Body of pancreas (tissue), 4 donors: ENCODE data around the gene POLR1B. TPM values are rescaled to one million over a fixed set of nuclear protein-coding genes. Genes with fewer than 3 reads are reported as not detected.
A peak's percentile ranks its signal among the peaks of the same experiment; 100 is the strongest.
"Not testable (repeated sequence)": the region's sequence is repeated elsewhere in the genome, so short reads cannot be mapped to it uniquely, and the experiment has no call there.

ENCODE experiments used
- ATAC-seq: fragments of 150-250 bp; one replicate; pipeline ENCODE4 v1.9.1; 2016
- DNase-seq, 4 donors: peaks; one replicate each; pipeline ENCODE4 v3.0.0-alpha.2; 2019
- H3K27ac ChIP-seq, 4 donors: fragments of 200-600 bp; sonication (generic); 1 replicate in 3 of 4; 2 replicates in 1 of 4; pipeline versions ENCODE4 v1.5.1 to v1.6.1; 2016 to 2019; ENCODE audit warnings: mild to moderate bottlenecking in 1 of 4, mixed read lengths in 1 of 4, moderate library complexity in 1 of 4
- H3K27me3 ChIP-seq, 2 donors: fragments of 200-600 bp; sonication (generic); one replicate each; pipeline ENCODE4 v1.6.0; 2016; ENCODE audit warnings: mild to moderate bottlenecking in 1 of 2
- H3K36me3 ChIP-seq, 2 donors: fragments of 200-600 bp; sonication (generic); replicated peaks in 1 of 2; 2 replicates each; pipeline ENCODE4 v1.5.1; 2016; ENCODE audit warnings: low read depth in 2 of 2; ENCODE audit not compliant: insufficient read depth in 1 of 2
- H3K4me1 ChIP-seq: fragments of 200-600 bp; sonication (generic); one replicate; pipeline ENCODE4 v1.6.0; 2016
- H3K4me3 ChIP-seq, 2 donors: fragments of 200-600 bp; sonication (generic); 1 replicate in 1 of 2; 2 replicates in 1 of 2; pipeline ENCODE4 v1.5.1; 2016 to 2019
- H3K9me3 ChIP-seq, 3 donors: fragments of 200-600 bp; sonication (generic); 1 replicate in 2 of 3; 2 replicates in 1 of 3; pipeline ENCODE4 v1.5.1; 2016
- POLR2A ChIP-seq, 3 donors: fragments of 450-650 bp; IDR thresholded peaks; one replicate each; pipeline ENCODE4 v1.6.1; 2016; ENCODE audit warnings: antibody characterized with exemption in 3 of 3, mild to moderate bottlenecking in 2 of 3
- WGBS, 2 donors: methylation state at CpG; one replicate each; pipeline ENCODE4 v1.1.5; 2017; 5-methylcytosine and 5-hydroxymethylcytosine counted together
- intact Hi-C: fragments of 100-400 bp; cut with DNase I; formaldehyde crosslinking; loops from one replicate; pipeline ENCODE4 v1.15.1; 2023
- total RNA-seq, 2 donors: library from RNA; depleted of rRNA; stranded (reverse); fragments of >200 nt; gene quantifications; one replicate each; pipeline ENCODE4 v1.1.0, GENCODE V29; 2016
- TF ChIP-seq, protein P1 (sequence below), 7 experiments: fragments of 450-650 bp in 4 of 7; fragments of 200-600 bp in 3 of 7; sonication (generic) in 3 of 7; IDR thresholded peaks; one replicate each; pipeline ENCODE4 v1.5.1; 2016 to 2019; ENCODE audit warnings: antibody characterized with exemption in 7 of 7

The POLR1B gene
- total RNA-seq, 2 donors from 2014 or later, result 10.6 to 31.6 TPM

DNA sequence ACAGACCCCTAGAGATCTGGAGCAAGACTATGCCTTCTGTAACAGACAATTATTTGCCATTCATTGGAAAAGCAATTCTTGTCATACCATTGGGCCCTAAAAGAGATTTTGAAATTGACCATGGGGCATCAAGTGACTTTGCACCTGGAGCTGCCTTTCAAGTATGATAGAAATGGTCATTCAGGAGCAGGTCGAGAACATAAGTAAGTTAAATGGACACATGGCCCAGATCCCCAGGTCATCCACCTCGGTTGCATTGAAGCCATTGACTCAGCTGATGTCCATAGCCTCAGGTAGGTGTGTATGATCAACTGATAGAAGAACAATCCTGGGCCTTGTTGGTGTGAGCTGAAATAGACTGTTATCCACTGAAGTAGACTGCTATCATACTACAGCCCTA, 61.5 kb downstream of the POLR1B start:
- TF ChIP-seq POLR2A (IDR thresholded peaks at IDR 0.05), result no peak
- TF ChIP-seq, protein P1, sequence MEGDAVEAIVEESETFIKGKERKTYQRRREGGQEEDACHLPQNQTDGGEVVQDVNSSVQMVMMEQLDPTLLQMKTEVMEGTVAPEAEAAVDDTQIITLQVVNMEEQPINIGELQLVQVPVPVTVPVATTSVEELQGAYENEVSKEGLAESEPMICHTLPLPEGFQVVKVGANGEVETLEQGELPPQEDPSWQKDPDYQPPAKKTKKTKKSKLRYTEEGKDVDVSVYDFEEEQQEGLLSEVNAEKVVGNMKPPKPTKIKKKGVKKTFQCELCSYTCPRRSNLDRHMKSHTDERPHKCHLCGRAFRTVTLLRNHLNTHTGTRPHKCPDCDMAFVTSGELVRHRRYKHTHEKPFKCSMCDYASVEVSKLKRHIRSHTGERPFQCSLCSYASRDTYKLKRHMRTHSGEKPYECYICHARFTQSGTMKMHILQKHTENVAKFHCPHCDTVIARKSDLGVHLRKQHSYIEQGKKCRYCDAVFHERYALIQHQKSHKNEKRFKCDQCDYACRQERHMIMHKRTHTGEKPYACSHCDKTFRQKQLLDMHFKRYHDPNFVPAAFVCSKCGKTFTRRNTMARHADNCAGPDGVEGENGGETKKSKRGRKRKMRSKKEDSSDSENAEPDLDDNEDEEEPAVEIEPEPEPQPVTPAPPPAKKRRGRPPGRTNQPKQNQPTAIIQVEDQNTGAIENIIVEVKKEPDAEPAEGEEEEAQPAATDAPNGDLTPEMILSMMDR (IDR thresholded peaks at IDR 0.05), result no peak
- H3K27me3 ChIP-seq, result no peaks in the 10 kb centered on the region
- H3K4me3 ChIP-seq, result no peak overlapping the region
- peaks cover 19% of the 10 kb centered on the region for H3K4me1 ChIP-seq
- no peak for DNase-seq
- no peaks in the 10 kb centered on the region for H3K36me3 ChIP-seq
- WGBS, 2 donors, result 74 to 86% methylated on average over 1 to 2 of the region's 2 CpGs
- H3K27ac ChIP-seq, result no peak overlapping the region
- no peaks in the 10 kb centered on the region for H3K9me3 ChIP-seq
- ATAC-seq, result no peak
- intact Hi-C loops, result no loop called here

GRCh38 chr2:112604952-112605351, 62.7 kb downstream of the POLR1B start:
- H3K27ac ChIP-seq, result no peak overlapping the region
- peaks cover 14% of the 10 kb centered on the region for H3K4me1 ChIP-seq
- no peaks in the 10 kb centered on the region for H3K36me3 ChIP-seq
- H3K27me3 ChIP-seq, result no peaks in the 10 kb centered on the region
- 77 to 78% methylated on average over 4 of the region's 4 CpGs for WGBS, 2 donors
- DNase-seq (no peak), ATAC-seq (no peak)
- TF ChIP-seq POLR2A (IDR thresholded peaks at IDR 0.05), result no peak
- intact Hi-C loops, result no loop called here
- H3K9me3 ChIP-seq, result no peaks in the 10 kb centered on the region
- H3K4me3 ChIP-seq, result no peak overlapping the region

DNA sequence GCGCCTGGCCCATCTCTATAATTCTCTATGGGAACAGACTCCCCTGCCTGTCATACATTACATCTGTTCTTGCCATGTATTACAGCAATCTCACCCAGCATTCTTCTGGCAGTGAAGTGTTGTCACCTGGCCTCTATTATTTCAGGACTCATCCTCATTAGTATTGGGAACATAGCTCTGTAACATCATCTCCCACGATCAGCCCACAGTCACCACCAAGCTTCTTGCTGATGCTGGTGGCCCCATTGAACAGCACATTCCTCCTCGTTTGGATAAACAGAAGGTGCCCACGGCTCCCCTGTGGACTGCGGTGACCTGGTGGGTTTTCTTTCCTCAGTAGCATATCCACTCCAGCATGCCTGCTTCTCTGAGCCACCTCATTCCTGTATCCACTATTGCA, 63.7 kb downstream of the POLR1B start:
- H3K4me1 ChIP-seq, result peaks cover 8% of the 10 kb centered on the region
- intact Hi-C loops, result no loop called here
- WGBS, 2 donors, result 80 to 96% methylated on average over 5 of the region's 5 CpGs
- H3K36me3 ChIP-seq, result no peaks in the 10 kb centered on the region
- no peak overlapping the region for H3K4me3 ChIP-seq
- H3K27ac ChIP-seq, result no peak overlapping the region
- DNase-seq (no peak), ATAC-seq (no peak)
- TF ChIP-seq, protein P1 (IDR thresholded peaks at IDR 0.05), result no peak
- TF ChIP-seq POLR2A (IDR thresholded peaks at IDR 0.05), result no peak
- no peaks in the 10 kb centered on the region for H3K9me3 ChIP-seq
- H3K27me3 ChIP-seq, result no peaks in the 10 kb centered on the region

DNA sequence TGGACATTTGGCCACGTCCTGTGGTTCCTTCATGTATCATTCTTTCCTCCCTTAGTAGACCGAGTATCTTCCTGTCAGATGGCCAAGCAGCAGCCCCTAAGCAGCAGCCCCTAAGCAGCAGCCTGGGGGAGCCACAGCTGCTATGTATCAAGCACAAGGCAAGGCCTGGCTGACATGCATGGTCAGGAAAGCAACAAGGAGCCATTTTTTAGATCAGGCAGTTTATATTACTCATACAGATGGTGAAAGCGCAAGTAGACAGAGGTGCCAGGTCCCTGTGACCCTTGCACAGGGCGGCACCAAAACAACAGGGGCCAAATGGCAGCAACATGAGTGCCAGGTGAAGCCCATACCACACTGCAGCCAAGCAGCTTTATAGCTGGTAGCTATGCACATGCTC, 64.3 kb downstream of the POLR1B start:
- intact Hi-C loops, result no loop called here
- Histone ChIP-seq H3K4me1 (peaks cover 8% of the 10 kb centered on the region), H3K36me3 (no peaks in the 10 kb centered on the region), H3K9me3 (no peaks in the 10 kb centered on the region), H3K27me3 (no peaks in the 10 kb centered on the region), H3K27ac (no peak overlapping the region), H3K4me3 (no peak overlapping the region)
- DNase-seq (no peak), ATAC-seq (no peak)
- 74 to 92% methylated on average over 4 of the region's 4 CpGs for WGBS, 2 donors
- no peak for TF ChIP-seq POLR2A (IDR thresholded peaks at IDR 0.05)
- TF ChIP-seq, protein P1 (IDR thresholded peaks at IDR 0.05), result no peak

GRCh38 chr2:112607680-112608438, 65.6 kb downstream of the POLR1B start:
- Histone ChIP-seq H3K9me3 (no peaks in the 10 kb centered on the region), H3K27ac (no peak overlapping the region), H3K36me3 (no peaks in the 10 kb centered on the region), H3K27me3 (no peaks in the 10 kb centered on the region), H3K4me1 (peaks cover 6% of the 10 kb centered on the region), H3K4me3 (no peak overlapping the region)
- DNase-seq (peak; percentile 61 to 70 (median 64)), ATAC-seq (peak; percentile 64)
- TF ChIP-seq, protein P1 (IDR thresholded peaks at IDR 0.05), result no peak
- intact Hi-C loops, result no loop called here
- 62 to 67% methylated on average over 8 of the region's 8 CpGs for WGBS, 2 donors

DNA sequence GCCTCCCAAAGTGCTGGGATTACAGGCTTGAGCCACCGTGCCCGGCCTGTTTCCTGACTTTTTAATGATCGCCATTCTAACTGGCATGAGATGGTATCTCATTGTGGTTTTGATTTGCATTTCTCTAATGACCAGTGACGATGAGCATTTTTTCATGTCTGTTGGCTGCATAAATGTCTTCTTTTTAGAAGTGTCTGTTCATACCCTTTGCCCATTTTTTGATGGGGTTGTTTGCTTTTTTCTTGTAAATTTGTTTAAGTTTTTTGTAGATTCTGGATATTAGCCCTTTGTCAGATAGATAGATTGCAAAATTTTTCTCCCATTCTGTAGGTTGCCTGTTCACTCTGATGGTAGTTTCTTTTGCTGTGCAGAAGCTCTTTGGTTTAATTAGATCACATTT, 67.1 kb downstream of the POLR1B start:
- H3K27ac ChIP-seq, H3K27me3 ChIP-seq, ATAC-seq, H3K4me3 ChIP-seq, H3K4me1 ChIP-seq, H3K9me3 ChIP-seq, intact Hi-C loops, H3K36me3 ChIP-seq, DNase-seq: not testable (repeated sequence)
- WGBS, 2 donors, result 99 to 100% methylated on average over 4 of the region's 4 CpGs

DNA sequence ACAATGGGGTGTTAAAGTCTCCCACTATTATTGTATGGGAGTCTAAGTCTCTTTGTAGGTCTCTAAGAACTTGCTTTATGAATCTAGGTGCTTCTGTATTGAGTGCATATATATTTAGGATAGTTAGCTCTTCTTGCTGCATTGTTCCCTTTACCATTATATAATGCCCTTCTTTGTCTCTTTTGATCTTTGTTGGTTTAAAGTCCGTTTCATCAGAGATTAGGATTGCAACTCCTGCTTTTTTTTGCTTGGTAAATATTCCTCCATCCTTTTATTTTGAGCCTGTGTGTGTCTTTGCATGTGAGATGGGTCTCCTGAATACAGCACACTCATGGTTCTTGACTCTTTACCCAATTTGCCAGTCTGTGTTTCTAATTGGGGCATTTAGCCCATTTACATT, 70.0 kb downstream of the POLR1B start:
- H3K4me3 ChIP-seq, H3K27ac ChIP-seq, H3K9me3 ChIP-seq, H3K27me3 ChIP-seq, H3K36me3 ChIP-seq, intact Hi-C loops, ATAC-seq, H3K4me1 ChIP-seq, DNase-seq: not testable (repeated sequence)
- WGBS, 2 donors, result 27 to 50% methylated on average over 1 of the region's 1 CpG
